ENCODE data around the gene VSIG10.

VSIG10 gene

GRCh38 chr12:118059341-118060191, 44.2 kb downstream of the VSIG10 start:
- DNase-seq: no peak

- DNase-seq: no peak
Observed at GRCh38 chr12:118058881-118059280, 44.9 kb downstream of the VSIG10 start.

- no peak for DNase-seq
Observed at GRCh38 chr12:118058227-118058626, 45.6 kb downstream of the VSIG10 start.

- DNase-seq: no peak
Observed at GRCh38 chr12:118055865-118056773, 47.7 kb downstream of the VSIG10 start.

GRCh38 chr12:118055144-118055557, 48.7 kb downstream of the VSIG10 start:
- peak in 1 of 2 donors; percentile 58 for DNase-seq

- DNase-seq: no peak
Observed at GRCh38 chr12:118053071-118053985, 50.5 kb downstream of the VSIG10 start.

- DNase-seq: no peak
Observed at GRCh38 chr12:118052324-118053070, 51.3 kb downstream of the VSIG10 start.

- no peak for DNase-seq
Observed at GRCh38 chr12:118050972-118051910, 52.6 kb downstream of the VSIG10 start.

- DNase-seq: no peak
Observed at GRCh38 chr12:118046430-118046829, 57.4 kb downstream of the VSIG10 start.

- DNase-seq: no peak
Observed at GRCh38 chr12:118044577-118044976, 59.2 kb downstream of the VSIG10 start.

- no peak for DNase-seq
Observed at GRCh38 chr12:118044075-118044474, 59.7 kb downstream of the VSIG10 start.

- no peak for DNase-seq
Observed at GRCh38 chr12:118042091-118042490, 61.7 kb downstream of the VSIG10 start.

- DNase-seq: no peak
Observed at GRCh38 chr12:118038137-118038536, 65.7 kb downstream of the VSIG10 start.

GRCh38 chr12:118036672-118037411, 67.0 kb downstream of the VSIG10 start:
- DNase-seq: no peak

- no peak for DNase-seq
Observed at GRCh38 chr12:118035190-118036041, 68.4 kb downstream of the VSIG10 start.

GRCh38 chr12:118034429-118035189, 69.2 kb downstream of the VSIG10 start:
- DNase-seq: no peak

- DNase-seq: no peak
Observed at GRCh38 chr12:118033902-118034301, 69.9 kb downstream of the VSIG10 start.

GRCh38 chr12:118033323-118033722, 70.5 kb downstream of the VSIG10 start:
- DNase-seq: no peak

Data from bone marrow (tissue), 2 donors.